Keratinocyte (primary cell): ENCODE data around the gene RGL3.
"Not testable (repeated sequence)": the region's sequence is repeated elsewhere in the genome, so short reads cannot be mapped to it uniquely, and the experiment has no call there.

Experiments
- CTCF ChIP-seq, 3 experiments: IDR thresholded peaks in 1 of 3; conservative IDR thresholded peaks in 1 of 3; optimal IDR thresholded peaks in 1 of 3; 2 replicates in 2 of 3; 3 replicates in 1 of 3; pipeline versions ENCODE3 to v1.5.1; 2011; ENCODE audit warnings: low read length in 3 of 3, mild to moderate bottlenecking in 3 of 3, moderate library complexity in 2 of 3, control low read depth in 1 of 3, inconsistent platforms in 1 of 3; ENCODE audit not compliant: insufficient read depth in 2 of 3; ENCODE audit errors: extremely low read depth in 1 of 3
- EZH2 ChIP-seq: IDR thresholded peaks from one replicate; pipeline ENCODE4 v1.6.1; 2012; ENCODE audit warnings: inconsistent platforms, mild to moderate bottlenecking, low read length, moderate library complexity

- TF ChIP-seq CTCF (optimal IDR thresholded peaks at IDR 0.05 in 1 of 3, IDR thresholded peaks at IDR 0.05 in 1 of 3, conservative IDR thresholded peaks at IDR 0.05 in 1 of 3; ENCODE audit: extremely low read depth in 1 of 3, insufficient read depth in 2 of 3, low read length in 3 of 3); EZH2: not testable (repeated sequence)
Measured at GRCh38 chr19:11455233-11455554, 36.1 kb upstream of the RGL3 start.
